Colonic mucosa (tissue), 4 donors: ENCODE data around the gene ABLIM1. TPM values are rescaled to one million over a fixed set of nuclear protein-coding genes. Genes with fewer than 3 reads are reported as not detected.

Experiments
- DNase-seq: peaks from one replicate; pipeline ENCODE4 v3.0.0-alpha.2; 2020
- H3K27ac ChIP-seq: fragments of 200-600 bp; one replicate; pipeline ENCODE4 v1.8.0; 2021
- H3K27me3 ChIP-seq: fragments of 200-600 bp; one replicate; pipeline ENCODE4 v1.8.0; 2021
- H3K36me3 ChIP-seq: fragments of 200-600 bp; one replicate; pipeline ENCODE4 v1.8.0; 2021
- H3K4me1 ChIP-seq: fragments of 200-600 bp; one replicate; pipeline ENCODE4 v1.8.0; 2021; ENCODE audit warnings: mild to moderate bottlenecking
- H3K4me3 ChIP-seq: fragments of 200-600 bp; one replicate; pipeline ENCODE4 v1.8.0; 2021
- H3K9ac ChIP-seq, 2 donors: one replicate each; pipeline ENCODE4 v1.7.0; 2013; ENCODE audit warnings: control low read depth in 2 of 2, low read depth in 2 of 2, low read length in 2 of 2
- H3K9me3 ChIP-seq: fragments of 200-600 bp; one replicate; pipeline ENCODE4 v1.8.0; 2021
- CTCF ChIP-seq: fragments of 200-600 bp; IDR thresholded peaks from one replicate; pipeline ENCODE4 v1.8.0; 2022; ENCODE audit warnings: antibody characterized with exemption, mild to moderate bottlenecking
- intact Hi-C: fragments of 100-400 bp; cut with DNase I; formaldehyde crosslinking; loops from one replicate; pipeline ENCODE4 v1.14.1; 2022
- total RNA-seq, 2 donors: library from RNA; stranded (reverse); fragmentation: NEBNext Ultra II Directional in 1 of 2; extraction: Animal tissue kit (Norgen Biotek cat#: 25700) in 1 of 2; gene quantifications; one replicate each; pipeline ENCODE4 v1.2.1, GENCODE V29; 2021
- donor health status: healthy.
- donor health status: DM: no; HTN: no; CAD: no.
- donor health status: DM: no; HTN: no; CAD: no.

Gene ABLIM1
- total RNA-seq, 2 donors from 2014 or later = 118 to 131 TPM

DNA sequence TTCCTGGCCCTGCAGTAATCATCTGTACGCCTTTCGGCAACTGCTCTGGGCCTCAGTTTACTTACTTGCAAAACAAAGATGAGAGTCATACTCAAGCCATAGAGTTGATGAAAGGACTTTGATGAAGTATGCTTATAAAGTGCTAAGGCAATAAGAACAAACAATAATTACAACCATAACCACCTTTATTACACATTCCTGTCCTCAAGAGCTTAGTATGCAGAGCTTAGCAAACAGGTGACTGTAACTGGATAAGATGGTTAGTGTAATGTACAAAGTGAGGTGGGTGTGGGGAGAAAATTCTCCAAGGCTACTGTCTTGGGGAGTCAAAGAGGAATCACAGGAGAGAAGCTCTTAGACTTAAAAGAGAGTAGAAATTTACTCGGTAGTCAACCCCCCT is 136.8 kb downstream of the ABLIM1 start:
- Histone ChIP-seq H3K4me3 (no peak overlapping the region), H3K36me3 (no peaks in the 10 kb centered on the region), H3K9me3 (no peaks in the 10 kb centered on the region), H3K27ac (peak overlapping the region; percentile 92), H3K4me1 (peaks cover 21% of the 10 kb centered on the region), H3K9ac (peak overlapping the region in 1 of 2 donors; percentile 12), H3K27me3 (no peaks in the 10 kb centered on the region)
- intact Hi-C loops = no loop called here
- no peak for DNase-seq
- no peak for TF ChIP-seq CTCF

DNA sequence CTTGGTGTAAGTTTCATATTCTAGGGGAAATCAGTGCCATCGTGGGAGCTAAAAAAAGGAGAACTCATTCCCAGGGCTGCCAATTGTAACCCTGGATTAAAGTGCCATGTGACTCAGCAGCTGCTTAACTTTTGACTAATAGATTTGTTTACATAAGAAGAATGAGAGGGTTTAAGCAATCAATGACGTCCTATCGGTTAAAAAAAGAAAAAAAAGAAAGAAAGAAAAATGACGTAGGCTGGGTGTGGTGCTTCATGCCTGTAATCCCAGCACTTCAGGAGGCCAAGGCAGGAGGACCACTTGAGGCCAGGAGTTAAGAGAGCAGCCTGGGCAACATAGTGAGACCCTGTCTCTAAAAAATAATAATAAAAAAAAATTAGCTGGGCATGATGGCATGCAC is 137.6 kb downstream of the ABLIM1 start:
- Histone ChIP-seq H3K27me3 (no peaks in the 10 kb centered on the region), H3K36me3 (no peaks in the 10 kb centered on the region), H3K4me1 (peaks cover 21% of the 10 kb centered on the region), H3K27ac (peak overlapping the region; percentile 92), H3K9ac (peak overlapping the region in 1 of 2 donors; percentile 69), H3K4me3 (no peak overlapping the region), H3K9me3 (no peaks in the 10 kb centered on the region)
- DNase-seq = no peak
- no peak for TF ChIP-seq CTCF
- intact Hi-C loops = no loop called here

- Histone ChIP-seq H3K9ac (peak overlapping the region in 1 of 2 donors; percentile 69), H3K4me3 (no peak overlapping the region), H3K36me3 (no peaks in the 10 kb centered on the region), H3K27me3 (no peaks in the 10 kb centered on the region), H3K27ac (peak overlapping the region; percentile 92), H3K4me1 (peaks cover 19% of the 10 kb centered on the region), H3K9me3 (no peaks in the 10 kb centered on the region)
- peak; percentile 62 for DNase-seq
- intact Hi-C loops = no loop called here
- TF ChIP-seq CTCF = no peak
These were observed 138.2 kb downstream of the ABLIM1 start for GRCh38 chr10:114519756-114520293.

DNA sequence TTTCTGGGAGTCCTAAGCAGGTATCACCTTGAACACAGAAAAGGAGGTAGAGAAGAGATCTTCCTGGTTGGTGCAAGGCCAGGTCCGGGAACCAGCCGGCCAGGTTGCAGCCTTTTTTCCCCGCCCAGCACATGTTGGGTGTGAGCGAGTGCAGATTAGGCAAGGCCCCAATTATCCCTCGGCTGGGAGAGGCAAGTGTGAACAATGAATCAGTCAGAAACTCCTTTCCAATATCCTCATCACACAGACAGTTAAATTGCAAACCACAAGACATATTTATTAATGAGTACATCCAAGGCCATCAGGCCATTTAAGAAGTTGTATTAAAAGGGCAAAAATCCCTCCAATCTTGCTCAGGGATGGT is 138.8 kb downstream of the ABLIM1 start:
- no peak overlapping the region for H3K4me3 ChIP-seq
- peak overlapping the region; percentile 92 for H3K27ac ChIP-seq
- intact Hi-C loops = no loop called here
- no peaks in the 10 kb centered on the region for H3K36me3 ChIP-seq
- no peaks in the 10 kb centered on the region for H3K9me3 ChIP-seq
- TF ChIP-seq CTCF = no peak
- DNase-seq = peak; percentile 93
- no peaks in the 10 kb centered on the region for H3K27me3 ChIP-seq
- peak overlapping the region in 1 of 2 donors; percentile 71 for H3K9ac ChIP-seq
- H3K4me1 ChIP-seq = peaks cover 14% of the 10 kb centered on the region

DNA sequence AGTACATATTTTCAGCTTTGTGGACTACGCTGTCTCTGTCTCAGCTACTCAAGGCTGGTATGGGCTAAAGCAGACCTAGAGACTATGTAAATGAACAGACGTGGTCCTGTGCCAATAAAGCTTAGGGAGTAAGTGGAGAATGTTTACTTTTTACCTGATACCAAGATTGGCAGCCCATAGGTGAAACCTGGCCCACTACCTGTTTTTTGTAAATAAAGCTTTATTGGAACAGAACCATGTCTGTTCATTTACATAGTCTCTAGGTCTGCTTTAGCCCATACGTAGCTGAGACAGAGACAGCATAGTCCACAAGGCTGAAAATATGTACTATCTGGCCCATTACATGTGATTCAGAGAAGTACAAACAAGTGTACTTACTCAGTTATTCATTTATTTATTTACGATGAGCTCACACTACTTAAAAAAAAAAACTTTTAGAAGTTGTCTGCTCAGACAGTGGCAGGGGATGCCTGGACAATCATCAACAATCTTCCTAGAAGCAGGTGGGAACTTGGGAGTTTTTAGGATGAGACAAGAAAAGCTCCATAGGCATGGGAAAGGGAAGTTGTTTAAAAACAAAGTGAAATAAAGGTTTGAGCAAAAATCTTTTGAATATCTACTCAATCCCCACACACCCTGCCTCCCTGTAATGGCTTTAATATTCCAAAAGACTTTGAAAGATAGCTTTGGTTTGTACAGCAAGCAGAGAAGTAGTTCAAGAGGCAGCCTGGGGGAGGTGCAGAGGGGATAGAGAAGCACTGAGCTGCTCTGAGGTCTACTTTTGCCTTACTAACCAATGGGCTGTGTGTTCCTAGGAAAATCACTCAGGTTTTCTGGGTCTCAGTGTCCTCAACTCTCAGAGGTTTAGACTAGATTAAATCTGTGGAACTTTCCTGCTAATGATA is 139.4 kb downstream of the ABLIM1 start:
- Histone ChIP-seq H3K9ac (peak overlapping the region in 1 of 2 donors; percentile 71), H3K27ac (peak overlapping the region; percentile 92), H3K4me1 (peaks cover 13% of the 10 kb centered on the region), H3K9me3 (no peaks in the 10 kb centered on the region), H3K27me3 (no peaks in the 10 kb centered on the region), H3K4me3 (no peak overlapping the region), H3K36me3 (no peaks in the 10 kb centered on the region)
- no peak for TF ChIP-seq CTCF
- DNase-seq = no peak
- intact Hi-C loops = no loop called here
